GM18502 (cell line): ENCODE measurements around the gene UXS1.
A peak's percentile ranks its signal among the peaks of the same experiment; 100 is the strongest.
"Not testable (repeated sequence)": the region's sequence is repeated elsewhere in the genome, so short reads cannot be mapped to it uniquely, and the experiment has no call there.

Experiments
- ATAC-seq: cut with Tn5 transposase; IDR thresholded peaks from one replicate; pipeline ENCODE4 v1.9.1; 2021; ENCODE audit warnings: mild to moderate bottlenecking; ENCODE audit not compliant: unreplicated experiment, poor library complexity

UXS1 gene

DNA sequence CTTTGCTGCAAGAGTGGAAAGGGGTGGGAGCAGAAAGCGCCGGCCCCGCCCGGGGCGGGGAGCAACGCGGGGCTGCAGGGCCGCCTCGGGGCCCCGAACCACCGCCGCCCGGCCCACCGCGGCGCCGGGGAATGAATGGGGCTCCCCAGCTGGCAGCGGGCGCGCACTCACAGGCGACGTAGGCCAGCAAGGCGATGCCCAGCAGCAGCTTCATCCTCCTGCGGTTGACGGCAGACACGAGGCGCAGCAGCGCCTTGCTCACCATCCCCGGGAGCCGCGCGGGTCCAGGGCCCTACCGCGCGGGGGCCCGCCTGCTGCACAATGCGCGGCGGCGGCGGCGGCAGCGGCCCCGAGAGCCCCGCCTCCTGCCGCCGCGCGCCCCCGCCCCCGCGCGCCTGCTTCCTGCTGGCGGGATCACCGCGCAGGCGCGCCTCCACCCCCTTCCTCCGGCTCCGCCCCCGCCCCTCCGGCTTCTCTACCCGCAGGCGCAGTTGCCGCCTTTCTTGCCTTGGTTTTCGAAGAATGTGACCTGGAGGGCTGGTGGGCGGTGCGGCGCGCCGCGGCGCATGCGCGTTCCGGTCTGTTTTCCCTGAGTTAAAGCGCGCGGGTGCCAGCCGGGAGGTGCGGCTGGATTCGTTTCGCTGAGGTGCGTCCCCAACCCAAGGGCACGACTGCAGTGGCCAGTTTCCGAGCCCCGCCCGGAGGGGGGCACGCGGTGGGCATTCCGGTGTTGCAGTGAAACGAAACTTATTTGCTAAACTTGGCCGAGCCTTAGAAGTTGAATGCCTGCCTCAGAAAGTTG, at the start of gene UXS1:
TSS of gene UXS1 (minus strand) at position 325 of the 802 bp plus-strand sequence. CDS start at position 265, 60 bp downstream.
- peak; percentile 74 for ATAC-seq

DNA sequence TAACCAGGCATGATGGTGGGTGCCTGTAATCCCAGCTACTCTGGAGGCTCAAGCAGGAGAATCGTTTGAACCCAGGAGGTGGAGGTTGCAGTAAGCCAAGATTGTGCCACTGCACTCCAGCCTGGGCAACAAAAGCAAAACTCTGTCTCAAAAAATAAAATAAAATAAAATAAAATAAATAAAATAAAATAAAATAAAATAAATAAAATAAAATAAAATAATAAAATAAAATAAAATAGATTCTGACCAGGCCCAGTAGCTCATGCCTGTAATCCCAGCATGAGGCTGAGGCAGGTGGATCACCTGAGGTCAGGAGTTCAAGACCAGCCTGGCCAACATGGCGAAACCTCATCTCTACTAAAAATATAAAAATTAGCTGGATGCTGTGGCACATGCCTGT, 45.4 kb upstream of the UXS1 start:
- ATAC-seq: not testable (repeated sequence)

DNA sequence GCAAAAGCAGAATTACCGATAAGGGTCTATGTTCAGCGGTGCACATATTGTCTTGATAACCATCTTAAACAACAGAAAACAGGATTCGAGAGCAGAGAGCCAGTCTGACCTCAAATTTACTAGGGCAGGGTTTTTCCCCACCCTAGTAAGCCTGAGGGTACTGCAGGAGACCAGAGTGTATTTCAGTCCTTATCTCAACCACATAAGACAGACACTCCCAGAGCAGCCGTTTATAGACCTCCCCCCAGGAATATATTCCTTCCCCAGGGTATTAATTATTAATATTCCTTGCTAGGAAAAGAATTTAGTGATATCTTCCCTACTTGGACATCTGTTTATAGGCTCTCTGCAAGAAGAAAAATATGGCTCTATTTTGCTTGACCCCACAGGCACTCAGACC, 41.3 kb upstream of the UXS1 start:
- not testable (repeated sequence) for ATAC-seq

DNA sequence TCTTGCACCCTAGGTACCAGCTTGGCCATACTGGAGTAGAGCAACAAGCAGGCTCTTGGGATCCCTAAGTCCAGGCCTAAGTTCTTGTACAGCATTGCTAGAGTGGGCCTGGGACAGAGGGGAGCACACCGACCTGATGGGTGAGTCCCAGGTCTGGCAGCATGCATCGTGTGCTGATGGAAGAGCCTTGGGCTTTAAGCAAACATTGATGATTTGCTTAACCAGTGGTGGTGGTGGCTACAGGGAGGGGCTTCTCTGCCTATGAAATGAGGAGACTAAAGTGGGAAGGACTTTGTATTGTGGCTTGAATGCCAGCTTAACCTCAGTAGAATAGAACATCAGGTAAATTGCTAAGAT, 39.2 kb upstream of the UXS1 start:
- ATAC-seq: no peak

DNA sequence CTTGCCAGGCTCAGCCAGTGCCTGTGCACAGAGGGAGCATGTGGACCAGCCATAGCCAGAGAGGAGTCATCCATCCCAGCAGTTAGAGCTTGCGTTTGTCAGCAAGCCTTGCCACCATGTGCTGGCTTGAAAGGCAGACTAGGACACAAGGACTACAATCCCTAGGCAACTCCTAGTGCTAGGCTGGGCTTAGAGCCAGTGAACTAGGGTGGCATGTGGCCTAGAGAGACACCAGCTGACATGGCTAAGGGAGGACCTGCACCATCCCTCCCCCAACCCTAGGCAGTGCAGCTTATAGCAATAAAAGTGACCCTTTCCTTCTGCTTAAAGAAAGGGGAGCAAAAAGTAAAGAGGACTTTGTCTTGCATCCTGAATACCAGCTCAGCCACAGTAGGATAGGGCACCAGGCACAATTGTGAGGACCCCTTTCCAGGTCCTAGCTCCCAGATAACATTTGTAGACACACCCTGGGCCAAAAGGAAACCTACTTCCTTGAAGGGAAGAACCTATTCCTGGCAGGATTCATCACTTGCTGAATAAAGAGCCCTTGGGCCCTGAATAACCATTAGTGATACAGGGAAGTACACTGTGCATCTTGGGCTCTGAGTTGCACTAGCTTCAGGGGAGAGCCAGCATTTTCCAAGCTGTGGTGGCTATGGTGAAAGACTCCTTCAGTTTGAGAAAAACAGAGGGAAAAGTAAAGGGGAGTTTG, 38.7 kb upstream of the UXS1 start:
- no peak for ATAC-seq

DNA sequence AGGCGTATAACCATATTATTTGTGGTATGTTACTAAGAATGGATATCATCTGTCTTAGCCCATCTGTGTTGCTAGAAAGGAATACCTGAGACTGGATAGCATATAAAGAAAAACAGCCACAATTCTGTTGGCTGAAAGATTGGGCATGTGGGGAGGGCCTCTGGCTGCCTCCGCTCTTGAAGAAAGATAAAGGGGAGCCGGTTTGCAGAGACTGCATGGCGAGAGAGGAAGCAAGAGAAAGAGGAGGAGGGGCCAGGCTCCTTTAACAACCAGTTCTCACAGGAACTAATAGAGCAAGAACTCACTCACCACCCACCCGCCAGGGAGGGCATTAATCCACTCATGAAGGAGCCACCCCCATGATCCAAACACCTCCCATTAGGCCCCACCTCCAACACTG, 29.2 kb upstream of the UXS1 start:
- no peak for ATAC-seq

DNA sequence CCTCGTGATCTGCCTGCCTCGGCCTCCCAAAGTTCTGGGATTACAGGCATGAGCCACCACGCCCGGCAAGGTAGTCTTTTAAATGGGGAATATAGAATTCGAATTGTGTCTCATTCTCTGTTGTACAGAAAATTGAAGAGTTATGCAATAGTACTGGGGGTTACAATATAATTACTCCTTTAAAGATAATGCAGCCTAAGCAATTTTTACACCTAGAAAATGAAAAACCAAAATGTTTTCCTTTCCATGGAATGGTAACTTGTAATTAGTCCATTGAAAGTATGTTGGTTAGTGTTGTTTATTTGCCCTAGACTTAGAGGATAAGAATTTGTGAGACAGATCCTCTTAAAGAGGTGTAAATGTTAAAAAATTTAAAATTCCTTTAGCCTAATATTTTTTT, 28.0 kb upstream of the UXS1 start:
- not testable (repeated sequence) for ATAC-seq

DNA sequence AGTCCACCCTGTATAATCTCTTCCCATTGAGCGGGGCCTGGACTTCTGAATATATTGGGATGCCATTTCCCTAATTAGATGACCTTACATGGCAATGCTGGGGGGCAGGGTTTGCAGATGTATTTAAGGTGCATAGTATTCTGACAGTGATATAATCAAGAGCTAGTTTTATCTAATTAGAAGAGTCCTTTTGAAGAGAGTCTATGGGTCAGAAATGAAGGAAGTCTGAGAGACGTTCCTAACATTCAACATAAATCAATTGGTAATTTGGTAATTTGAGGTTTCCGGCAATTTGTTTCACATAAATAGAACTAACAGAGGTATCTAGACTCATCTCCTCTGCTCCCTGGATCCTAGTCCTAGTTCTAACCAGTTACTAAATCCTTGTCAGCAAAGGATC, 25.7 kb upstream of the UXS1 start:
- ATAC-seq: no peak

DNA sequence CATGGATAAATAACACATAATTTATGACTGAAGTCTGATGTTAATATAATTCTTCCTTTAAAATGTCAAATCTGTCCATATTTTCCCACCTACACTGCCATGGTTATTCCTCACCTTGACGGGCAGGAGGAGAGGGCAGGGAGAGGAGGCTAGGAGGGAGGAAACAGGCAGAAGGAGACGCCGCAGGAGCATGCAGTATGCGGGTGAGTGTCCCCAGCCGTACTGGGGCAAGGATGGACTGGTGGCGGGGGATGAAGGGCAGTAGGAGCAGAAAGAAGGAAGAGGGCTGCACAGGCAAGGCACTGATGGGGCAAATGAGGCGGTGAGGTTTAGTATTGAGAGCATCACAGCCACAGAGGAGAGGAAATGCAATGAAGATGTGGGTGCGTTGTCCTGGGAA, 25.1 kb upstream of the UXS1 start:
- ATAC-seq: not testable (repeated sequence)

DNA sequence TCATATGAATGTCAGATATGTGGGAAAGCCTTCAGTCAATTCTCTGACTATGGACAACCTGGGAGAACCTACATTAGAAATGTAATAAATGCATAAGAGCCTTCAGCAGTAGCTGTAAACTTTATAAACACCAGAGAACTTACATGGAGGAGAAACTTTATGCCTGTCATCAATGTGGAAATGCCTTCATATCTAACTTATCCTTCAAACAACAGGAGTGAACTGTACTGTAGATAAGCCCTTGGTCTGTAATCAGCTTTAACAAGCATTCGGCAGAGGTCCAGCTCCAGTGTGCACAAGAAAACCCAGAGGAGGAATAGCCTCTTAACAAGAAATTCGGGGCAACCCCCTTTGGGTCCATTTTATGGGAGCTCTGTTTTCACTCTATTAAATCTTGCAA, 14.8 kb upstream of the UXS1 start:
- no peak for ATAC-seq

DNA sequence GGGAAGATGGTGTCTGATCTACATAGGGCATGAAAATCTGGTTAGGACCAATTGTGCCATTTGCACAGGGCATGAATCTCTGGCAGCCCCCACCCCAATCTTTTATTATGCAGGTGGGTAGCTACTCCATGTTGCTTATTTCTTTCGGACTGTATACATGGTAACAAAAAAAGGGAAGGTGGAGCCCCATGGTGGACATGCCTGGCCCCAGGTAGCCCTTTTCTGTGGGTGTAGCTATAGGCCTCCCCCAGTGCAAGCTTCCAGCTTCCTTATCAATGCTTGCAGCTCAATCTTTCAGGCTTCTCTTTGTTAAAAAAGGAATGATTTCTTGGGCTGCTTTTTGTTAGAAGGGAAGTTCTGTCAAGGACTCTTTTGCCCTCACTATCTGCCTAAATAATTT, 14.3 kb upstream of the UXS1 start:
- ATAC-seq: no peak

DNA sequence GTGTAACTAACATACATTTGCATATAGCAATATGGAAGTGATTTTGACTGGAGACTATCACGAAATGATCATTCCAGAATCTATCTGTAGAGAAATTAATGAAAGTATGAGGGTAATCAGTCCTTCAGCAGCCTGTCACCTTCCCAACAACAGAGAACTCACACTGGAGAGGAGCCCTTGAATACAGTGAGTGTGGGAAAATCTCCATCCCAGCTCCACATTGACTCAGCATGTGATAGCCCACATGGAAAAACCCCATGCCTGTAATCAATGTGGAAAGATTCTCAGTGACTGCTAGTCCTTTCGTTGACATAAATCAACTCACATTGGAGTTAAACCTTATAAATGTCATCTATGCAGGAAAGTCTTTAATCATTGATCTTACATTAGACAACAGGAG, 13.1 kb upstream of the UXS1 start:
- ATAC-seq: no peak

DNA sequence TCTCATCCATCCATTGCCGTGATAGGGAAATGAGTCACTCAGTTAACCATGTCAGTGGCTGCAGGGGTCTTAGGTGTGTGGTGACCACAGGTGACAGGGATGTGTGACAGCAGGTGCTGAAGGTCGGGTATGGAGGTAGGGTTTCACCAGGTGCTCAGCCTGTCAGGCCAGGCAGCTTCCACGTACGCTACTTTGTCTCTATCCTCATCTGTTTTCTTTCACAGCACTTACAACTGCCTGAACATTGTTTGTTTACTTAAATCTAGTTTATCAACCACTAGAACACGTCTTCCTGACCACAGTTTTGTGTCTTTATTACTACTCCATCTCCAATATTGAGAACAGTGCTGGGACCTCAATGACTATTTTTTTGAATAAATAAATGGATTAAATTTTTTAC, 11.4 kb upstream of the UXS1 start:
- ATAC-seq: no peak

DNA sequence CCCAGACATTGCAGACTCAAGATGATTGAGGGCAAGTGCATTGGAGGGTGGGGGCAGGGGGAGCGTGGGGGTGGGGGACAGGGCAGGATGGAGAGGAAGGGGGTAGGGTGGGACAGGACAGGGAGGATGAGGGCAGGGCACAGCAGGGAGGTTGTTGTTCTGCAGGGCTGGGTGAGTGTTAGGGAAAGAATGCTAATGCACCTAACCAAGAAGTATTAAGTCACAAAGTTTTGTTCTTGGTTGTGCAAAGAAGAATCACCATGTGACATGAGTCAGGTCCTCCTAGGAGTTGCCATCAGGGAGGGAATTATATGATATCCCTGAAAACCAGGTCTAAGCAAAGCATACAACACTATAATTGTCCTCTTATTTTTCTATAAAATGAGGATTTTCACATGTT, 10.4 kb upstream of the UXS1 start:
- not testable (repeated sequence) for ATAC-seq

DNA sequence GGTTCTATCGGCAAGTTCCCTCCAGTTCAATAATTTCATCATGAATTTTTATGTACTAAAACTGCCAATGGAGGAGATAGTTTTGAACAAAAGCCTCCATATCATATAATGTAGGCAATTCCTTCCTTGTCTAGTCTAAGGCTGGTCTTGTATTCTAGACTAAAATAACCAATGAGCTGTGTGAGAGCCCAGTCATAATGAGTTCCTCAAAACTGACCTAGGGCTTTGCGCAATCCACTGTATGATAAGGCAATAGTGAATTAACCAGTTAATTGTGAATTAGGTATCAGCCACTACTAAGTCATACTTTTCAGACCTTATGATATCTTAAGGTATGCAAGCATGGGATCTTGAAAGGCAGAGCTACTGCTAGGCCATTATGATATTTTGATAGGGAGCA, 7.6 kb upstream of the UXS1 start:
- ATAC-seq: no peak

DNA sequence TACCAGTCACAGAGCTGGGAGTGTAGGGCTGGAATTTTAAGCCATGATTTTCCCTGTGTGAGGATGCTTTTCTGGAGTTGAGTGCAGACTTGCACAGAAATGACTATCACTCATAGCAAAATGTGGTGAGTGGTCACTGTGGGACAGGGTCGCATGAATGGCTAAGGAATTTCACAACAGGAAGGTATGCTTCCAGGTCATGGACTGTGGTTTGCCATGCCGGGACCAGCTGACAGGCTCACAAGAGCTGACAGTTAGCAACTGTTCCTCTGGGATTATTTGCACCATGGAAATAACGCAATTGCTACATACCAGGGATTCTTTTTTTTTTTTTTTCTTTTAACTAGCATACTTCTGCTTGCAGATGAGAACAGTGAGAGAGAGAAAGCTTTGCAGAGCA, 3.8 kb upstream of the UXS1 start:
- ATAC-seq: no peak

DNA sequence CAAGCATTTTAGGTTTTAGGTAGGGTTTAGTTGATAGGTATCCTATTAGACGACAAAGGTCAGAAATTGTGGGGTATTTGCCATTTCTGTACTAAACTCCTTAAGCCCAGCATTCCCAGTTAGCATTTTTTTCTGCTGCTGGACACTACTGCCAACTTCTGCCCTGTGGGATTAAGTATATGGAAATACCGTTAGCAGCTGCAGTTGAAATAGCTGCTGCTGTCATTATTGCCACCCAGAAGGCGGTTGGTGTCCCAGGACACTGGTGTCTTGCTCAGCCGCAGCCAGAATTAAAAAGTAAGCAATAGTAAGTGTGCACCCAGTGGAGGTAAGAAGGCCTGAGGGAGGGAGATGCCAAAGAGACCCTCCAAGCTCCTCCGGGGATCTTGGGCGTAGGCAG, 1.9 kb upstream of the UXS1 start:
- ATAC-seq: no peak

DNA sequence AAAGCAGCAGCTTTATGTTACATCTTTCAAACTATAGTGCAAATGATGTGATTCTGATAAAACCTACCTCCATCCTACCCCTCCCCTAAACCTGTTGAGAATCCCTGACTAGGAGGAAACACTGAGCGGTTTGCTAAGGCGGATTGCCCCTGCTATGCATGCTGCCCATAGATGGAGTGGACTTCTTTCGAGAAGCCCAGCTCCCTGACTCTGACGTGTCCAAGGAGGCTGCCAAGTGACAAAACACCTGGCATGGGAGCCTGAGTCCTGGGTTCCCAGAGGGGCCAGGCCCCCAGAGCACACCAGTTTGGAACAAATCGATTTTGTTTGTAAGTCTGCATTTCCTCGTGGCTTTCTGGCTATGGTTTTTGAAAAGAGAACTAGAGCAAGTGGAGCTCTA, 1.4 kb upstream of the UXS1 start:
- ATAC-seq: no peak

DNA sequence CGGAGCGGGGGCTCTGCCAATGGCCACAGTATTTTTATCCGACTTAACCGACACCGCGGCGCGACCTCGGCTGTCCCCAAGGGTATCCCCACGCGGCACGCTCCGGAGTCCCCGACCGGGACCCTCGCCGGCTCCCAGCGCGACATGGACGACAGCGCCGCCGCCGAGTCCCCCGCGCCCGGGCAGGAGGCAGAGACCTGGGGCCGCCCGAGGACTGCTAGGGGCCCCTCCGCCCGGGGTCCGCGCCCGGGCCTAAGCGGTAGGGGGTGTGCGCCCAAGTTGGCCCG, 468 bp downstream of the UXS1 start:
- no peak for ATAC-seq

DNA sequence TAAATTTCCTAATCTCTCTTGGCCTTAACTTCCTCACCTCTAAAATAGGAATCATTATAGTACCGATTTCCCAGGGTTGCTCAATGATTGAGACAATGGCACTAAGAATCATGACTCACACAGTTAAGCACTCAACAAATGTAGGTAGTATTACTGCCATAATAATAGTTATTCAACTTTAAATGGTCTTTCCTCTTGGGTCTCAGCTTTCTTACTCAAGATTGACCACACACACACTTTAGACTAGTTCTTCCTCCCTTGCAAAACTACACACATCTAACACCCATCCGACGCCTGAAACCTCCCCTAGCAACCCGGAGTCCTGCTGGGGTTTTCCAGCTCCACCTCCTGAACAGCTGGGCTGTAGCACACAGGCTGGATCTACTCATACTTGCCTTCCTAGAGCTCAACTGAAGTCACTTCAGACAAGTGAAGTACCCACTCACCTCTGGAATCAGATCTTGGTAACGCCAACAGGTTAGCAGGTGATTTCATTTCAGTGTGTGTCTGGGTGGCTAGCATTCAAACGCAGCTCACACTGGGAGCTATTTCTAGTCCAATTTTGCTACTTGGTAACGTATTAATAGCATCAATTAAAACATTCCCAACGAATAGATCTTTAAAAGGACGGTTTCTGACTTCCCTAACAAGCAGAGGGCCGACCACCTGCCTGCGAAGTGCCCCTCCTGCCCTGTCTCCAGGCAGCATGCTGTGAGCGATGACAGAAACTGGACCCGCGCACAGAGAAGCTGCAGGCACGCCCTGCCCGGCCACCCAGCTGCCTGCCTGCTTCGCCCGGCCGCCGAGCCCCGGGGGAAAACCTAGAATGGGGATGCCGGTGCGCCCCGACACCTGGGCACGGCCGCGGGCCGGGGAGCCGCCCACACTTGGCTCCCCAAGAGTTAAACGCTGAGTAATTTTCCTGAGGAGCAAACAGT, 1.1 kb downstream of the UXS1 start:
- peak; percentile 55 for ATAC-seq

DNA sequence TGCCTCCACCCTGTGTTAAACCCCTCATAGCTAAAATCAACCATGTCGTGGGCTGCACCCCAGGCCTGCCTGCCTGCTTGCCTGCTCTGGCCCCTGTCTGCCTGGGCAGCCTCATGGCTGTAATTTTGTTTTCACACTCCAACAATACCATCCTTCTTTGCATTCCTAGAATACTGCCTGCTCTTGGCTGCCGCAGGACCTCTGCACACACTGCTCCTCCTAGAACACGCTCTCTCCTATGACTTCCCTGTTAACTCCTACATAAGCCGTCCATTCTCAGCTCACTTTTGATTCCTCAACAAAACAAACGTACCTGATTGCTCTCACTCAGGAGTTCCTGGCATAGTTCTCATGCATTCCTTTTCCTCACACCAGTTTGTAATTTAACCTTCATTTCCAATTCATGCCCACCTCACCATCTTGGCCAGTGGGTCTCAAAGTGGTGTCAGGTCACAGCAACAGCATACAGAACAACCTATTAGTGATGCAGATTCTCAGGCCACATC, 2.5 kb downstream of the UXS1 start:
- ATAC-seq: no peak
